IPS-20b (cell line): ENCODE measurements around the gene ARFGAP3.

Source experiments
- H3K27ac ChIP-seq: one replicate; pipeline ENCODE4 v1.5.1; 2013; ENCODE audit warnings: low read length
- H3K27me3 ChIP-seq: 2 replicates; pipeline ENCODE4 v1.6.1; 2013; ENCODE audit warnings: mild to moderate bottlenecking, low read length, inconsistent platforms; ENCODE audit not compliant: insufficient read depth
- H3K36me3 ChIP-seq: 2 replicates; pipeline ENCODE4 v1.6.1; 2013; ENCODE audit warnings: low read depth, mild to moderate bottlenecking, inconsistent platforms, low read length, moderate library complexity; ENCODE audit not compliant: insufficient read depth
- H3K4me1 ChIP-seq: 2 replicates; pipeline ENCODE4 v1.6.1; 2013; ENCODE audit warnings: mild to moderate bottlenecking, control low read depth, inconsistent platforms, low read length, moderate library complexity; ENCODE audit not compliant: insufficient read depth
- H3K4me3 ChIP-seq: 2 replicates; pipeline ENCODE4 v1.5.1; 2013; ENCODE audit warnings: mild to moderate bottlenecking, low read length, inconsistent platforms
- H3K9ac ChIP-seq: 2 replicates; pipeline ENCODE4 v1.6.1; 2013; ENCODE audit warnings: low read depth, mild to moderate bottlenecking, inconsistent platforms, low read length, moderate library complexity
- H3K9me3 ChIP-seq: 2 replicates; pipeline ENCODE4 v1.6.1; 2013; ENCODE audit warnings: mild to moderate bottlenecking, low read depth, low read length, inconsistent platforms; ENCODE audit not compliant: insufficient read depth

The ARFGAP3 gene, protein sequence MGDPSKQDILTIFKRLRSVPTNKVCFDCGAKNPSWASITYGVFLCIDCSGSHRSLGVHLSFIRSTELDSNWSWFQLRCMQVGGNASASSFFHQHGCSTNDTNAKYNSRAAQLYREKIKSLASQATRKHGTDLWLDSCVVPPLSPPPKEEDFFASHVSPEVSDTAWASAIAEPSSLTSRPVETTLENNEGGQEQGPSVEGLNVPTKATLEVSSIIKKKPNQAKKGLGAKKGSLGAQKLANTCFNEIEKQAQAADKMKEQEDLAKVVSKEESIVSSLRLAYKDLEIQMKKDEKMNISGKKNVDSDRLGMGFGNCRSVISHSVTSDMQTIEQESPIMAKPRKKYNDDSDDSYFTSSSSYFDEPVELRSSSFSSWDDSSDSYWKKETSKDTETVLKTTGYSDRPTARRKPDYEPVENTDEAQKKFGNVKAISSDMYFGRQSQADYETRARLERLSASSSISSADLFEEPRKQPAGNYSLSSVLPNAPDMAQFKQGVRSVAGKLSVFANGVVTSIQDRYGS

DNA sequence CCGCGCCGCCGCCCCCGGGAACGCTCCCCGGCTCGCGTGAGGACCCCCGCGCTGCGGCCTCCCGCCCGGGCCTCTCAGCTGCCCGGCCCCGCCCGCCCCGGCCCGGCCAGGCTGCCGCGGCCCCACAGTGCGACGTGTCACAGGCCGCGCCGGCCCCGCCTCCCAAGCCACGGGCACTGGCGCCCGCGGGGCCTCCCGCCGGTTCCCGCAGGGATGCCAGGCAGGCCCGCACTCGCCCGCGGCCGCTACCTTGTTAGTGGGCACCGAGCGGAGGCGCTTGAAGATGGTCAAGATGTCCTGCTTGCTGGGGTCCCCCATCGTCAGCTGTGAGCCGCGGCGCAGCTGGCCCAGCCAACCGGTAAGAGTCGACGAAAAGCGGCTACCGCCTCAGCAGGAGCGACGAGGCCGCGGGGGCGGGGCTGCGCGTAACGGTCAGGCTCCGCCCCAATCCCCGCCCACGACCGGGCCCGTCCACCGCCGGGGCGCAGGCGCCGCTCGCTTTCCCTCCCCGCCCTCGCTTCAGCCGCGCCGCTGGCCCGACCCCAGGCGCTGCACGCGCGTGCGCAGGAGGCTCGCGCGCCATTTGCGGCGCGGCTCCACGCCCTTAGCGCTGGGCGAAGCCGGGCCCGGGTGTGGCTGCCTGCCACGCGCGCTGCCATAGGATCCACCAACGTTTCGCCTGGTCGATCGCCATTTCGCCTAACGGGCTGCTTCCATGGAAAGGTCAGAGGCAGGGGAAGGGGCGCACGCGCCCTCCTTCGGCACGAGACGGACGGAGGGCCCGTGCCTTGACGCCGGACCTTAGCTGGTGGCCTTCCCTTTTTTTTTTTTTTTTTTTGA lies at the start of gene ARFGAP3:
Gene ARFGAP3 (minus strand): TSS at position 409 of the 840 bp plus-strand sequence. CDS start 91 bp downstream, at position 318.
- no peak within 1 kb of the TSS for H3K27ac ChIP-seq
- H3K27me3 ChIP-seq = peaks cover 37% of the 10 kb centered on the region
- peak within 1 kb of the TSS; percentile 90 for H3K4me3 ChIP-seq
- H3K9ac ChIP-seq = peak within 1 kb of the TSS; percentile 73
- peaks cover 4% of the 10 kb centered on the region; the same call in 1 of the 2 replicates for H3K4me1 ChIP-seq
- H3K36me3 ChIP-seq = no peaks in the 10 kb centered on the region
- H3K9me3 ChIP-seq = no peaks in the 10 kb centered on the region

GRCh38 chr22:42905702-42906183 lies 48.7 kb upstream of the ARFGAP3 start:
- Histone ChIP-seq H3K4me3 (no peak overlapping the region), H3K4me1 (0 out of 2 replicates have a peak, but pooled peaks cover 9% of the 10 kb centered on the region), H3K9me3 (no peaks in the 10 kb centered on the region), H3K27me3 (no peaks in the 10 kb centered on the region), H3K9ac (no peak overlapping the region), H3K27ac (no peak overlapping the region), H3K36me3 (peaks cover 22% of the 10 kb centered on the region)

GRCh38 chr22:42905217-42905616 lies 48.1 kb upstream of the ARFGAP3 start:
- Histone ChIP-seq H3K9me3 (no peaks in the 10 kb centered on the region), H3K27ac (no peak overlapping the region), H3K27me3 (no peaks in the 10 kb centered on the region), H3K4me3 (no peak overlapping the region), H3K9ac (no peak overlapping the region), H3K36me3 (peaks cover 20% of the 10 kb centered on the region), H3K4me1 (0 out of 2 replicates have a peak, but pooled peaks cover 9% of the 10 kb centered on the region)

DNA sequence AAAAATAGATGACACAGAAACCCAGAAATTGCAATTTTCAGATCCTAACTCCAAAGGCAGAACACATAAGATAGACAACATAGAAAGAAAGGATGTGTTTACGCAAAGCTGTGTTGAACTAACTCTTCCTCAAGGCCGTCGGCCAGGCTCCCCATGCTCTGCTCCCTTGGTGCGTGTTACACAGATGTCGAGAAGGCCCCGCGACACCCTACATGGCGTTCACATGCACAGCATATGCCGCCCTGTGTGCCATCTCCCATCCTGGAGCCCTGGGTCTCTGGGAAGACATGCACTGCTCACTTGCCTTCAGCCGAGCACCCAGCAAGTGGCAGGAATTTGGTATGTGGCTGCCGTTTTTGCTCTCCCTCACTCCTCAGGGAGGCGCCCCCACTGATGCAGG lies 47.0 kb upstream of the ARFGAP3 start:
- no peaks in the 10 kb centered on the region for H3K9me3 ChIP-seq
- no peak overlapping the region for H3K4me3 ChIP-seq
- 0 out of 2 replicates have a peak, but pooled peaks cover 9% of the 10 kb centered on the region for H3K4me1 ChIP-seq
- H3K27ac ChIP-seq = no peak overlapping the region
- peaks cover 10% of the 10 kb centered on the region; the same call in 1 of the 2 replicates for H3K36me3 ChIP-seq
- no peaks in the 10 kb centered on the region for H3K27me3 ChIP-seq
- H3K9ac ChIP-seq = no peak overlapping the region

DNA sequence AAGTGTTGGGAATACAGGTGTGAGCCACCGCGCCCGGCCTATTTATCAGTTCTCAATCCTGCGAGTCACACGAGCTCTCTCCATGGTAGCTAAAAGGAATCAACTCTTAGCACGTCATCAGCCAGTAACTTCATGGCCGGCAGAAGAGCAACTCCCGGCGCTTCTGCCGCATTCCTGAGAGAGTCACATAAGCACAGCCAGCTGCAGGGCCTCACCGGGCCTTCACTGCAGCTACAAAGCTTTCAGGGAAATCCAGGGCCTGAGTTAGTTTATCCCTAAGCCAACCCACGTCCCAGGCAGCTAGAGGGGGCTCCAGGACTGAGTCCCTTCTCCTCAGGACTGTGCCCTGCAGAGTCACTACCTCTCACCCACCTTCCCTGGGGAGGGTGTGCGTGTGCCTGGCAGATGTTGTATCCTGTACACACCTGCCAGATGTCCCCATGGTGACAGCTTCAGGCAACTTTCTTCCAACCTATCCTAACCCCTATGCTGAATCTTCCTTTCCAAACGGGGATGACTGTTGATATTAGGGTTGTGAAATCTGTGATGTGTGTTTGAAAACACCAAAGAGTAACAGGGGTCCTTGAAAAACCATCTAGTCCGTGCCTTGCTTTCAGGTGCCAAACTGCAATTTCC lies 45.9 kb upstream of the ARFGAP3 start:
- no peaks in the 10 kb centered on the region for H3K27me3 ChIP-seq
- no peak overlapping the region for H3K27ac ChIP-seq
- 0 out of 2 replicates have a peak, but pooled peaks cover 9% of the 10 kb centered on the region for H3K4me1 ChIP-seq
- H3K36me3 ChIP-seq = peaks cover 9% of the 10 kb centered on the region; the same call in 1 of the 2 replicates
- H3K4me3 ChIP-seq = no peak overlapping the region
- H3K9me3 ChIP-seq = no peaks in the 10 kb centered on the region
- no peak overlapping the region for H3K9ac ChIP-seq

DNA sequence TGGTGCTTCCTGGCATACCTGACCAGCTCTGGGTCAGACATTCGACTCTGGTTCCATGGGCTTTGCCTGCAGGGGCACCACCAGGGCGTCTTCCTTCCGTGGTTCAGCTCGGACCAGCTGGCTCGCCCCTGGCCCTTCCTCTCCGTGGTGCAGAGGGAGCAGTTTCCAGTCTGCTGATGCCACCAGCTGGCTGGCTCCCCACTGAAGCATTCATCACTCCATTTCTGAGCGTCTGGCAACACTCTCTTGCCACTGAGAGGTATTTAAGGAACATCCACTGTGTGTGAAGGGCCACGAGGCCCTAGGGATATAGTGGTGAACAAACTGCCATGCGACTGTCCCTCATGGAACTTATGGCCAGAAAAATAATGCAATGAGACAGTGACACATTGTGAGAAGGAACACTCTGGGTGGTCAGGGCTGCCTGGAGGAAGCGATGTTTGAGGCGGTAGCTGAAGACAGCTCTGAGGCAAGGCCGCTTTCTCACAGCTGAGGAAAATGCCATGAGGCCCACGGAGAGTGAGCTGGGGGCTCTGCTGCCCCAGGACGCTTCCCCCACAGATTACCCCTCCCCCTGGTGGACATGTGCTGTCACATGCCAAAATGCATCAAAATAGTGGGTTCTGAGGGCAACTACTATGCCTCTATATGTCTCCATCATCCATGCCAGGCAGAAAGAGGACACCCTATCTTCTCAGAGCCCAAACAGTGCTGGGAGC lies 44.9 kb upstream of the ARFGAP3 start:
- no peak overlapping the region for H3K4me3 ChIP-seq

GRCh38 chr22:42897960-42898359 lies 40.9 kb upstream of the ARFGAP3 start:
- Histone ChIP-seq H3K36me3 (no peaks in the 10 kb centered on the region; the same call in 1 of the 2 replicates), H3K27ac (no peak overlapping the region), H3K9ac (no peak overlapping the region)

More for the DNA sequence above, 44.9 kb upstream of the ARFGAP3 start:
- peaks cover 6% of the 10 kb centered on the region; the same call in 1 of the 2 replicates for H3K36me3 ChIP-seq
- H3K9ac ChIP-seq = no peak overlapping the region
- H3K9me3 ChIP-seq = no peaks in the 10 kb centered on the region
- no peaks in the 10 kb centered on the region for H3K27me3 ChIP-seq
- 0 out of 2 replicates have a peak, but pooled peaks cover 9% of the 10 kb centered on the region for H3K4me1 ChIP-seq
- H3K27ac ChIP-seq = no peak overlapping the region

GRCh38 chr22:42895541-42895981 lies 38.5 kb upstream of the ARFGAP3 start:
- no peaks in the 10 kb centered on the region for H3K27me3 ChIP-seq
- H3K9ac ChIP-seq = 0 out of 2 replicates have a peak overlapping the region, but pooled peaks have one; percentile 4
- no peak overlapping the region for H3K4me3 ChIP-seq
- H3K9me3 ChIP-seq = no peaks in the 10 kb centered on the region
- no peak overlapping the region for H3K27ac ChIP-seq
- H3K36me3 ChIP-seq = peaks cover 15% of the 10 kb centered on the region
- H3K4me1 ChIP-seq = peaks cover 7% of the 10 kb centered on the region; the same call in 1 of the 2 replicates

More at GRCh38 chr22:42897960-42898359, 40.9 kb upstream of the ARFGAP3 start:
- H3K27me3 ChIP-seq = no peaks in the 10 kb centered on the region
- no peaks in the 10 kb centered on the region for H3K9me3 ChIP-seq
- H3K4me1 ChIP-seq = peaks cover 7% of the 10 kb centered on the region; the same call in 1 of the 2 replicates
- no peak overlapping the region for H3K4me3 ChIP-seq

DNA sequence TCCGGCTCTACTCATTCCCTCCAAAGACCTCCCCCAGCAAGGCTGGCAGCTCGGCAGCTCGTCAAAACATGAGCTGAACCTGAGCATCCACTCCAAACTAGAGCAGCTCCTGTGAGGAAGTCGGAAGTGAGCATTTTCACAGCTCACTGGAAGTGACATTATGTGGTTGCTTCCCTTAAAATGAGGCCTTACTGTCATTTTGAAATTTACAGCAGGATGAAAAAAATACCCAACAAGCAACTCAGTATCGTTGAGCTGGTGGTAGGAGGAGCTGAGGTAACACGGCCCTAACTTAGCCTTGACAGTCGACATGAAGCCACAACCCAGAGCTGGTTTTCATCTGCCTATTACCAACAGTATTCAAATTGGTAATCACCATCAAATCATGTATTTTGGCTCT lies 38.0 kb upstream of the ARFGAP3 start:
- Histone ChIP-seq H3K27ac (no peak overlapping the region), H3K4me1 (peaks cover 7% of the 10 kb centered on the region; the same call in 1 of the 2 replicates), H3K9ac (0 out of 2 replicates have a peak overlapping the region, but pooled peaks have one; percentile 4), H3K36me3 (peaks cover 19% of the 10 kb centered on the region), H3K27me3 (no peaks in the 10 kb centered on the region), H3K4me3 (no peak overlapping the region), H3K9me3 (no peaks in the 10 kb centered on the region)

GRCh38 chr22:42893371-42894150 lies 36.5 kb upstream of the ARFGAP3 start:
- Histone ChIP-seq H3K27ac (no peak overlapping the region), H3K4me1 (peaks cover 7% of the 10 kb centered on the region; the same call in 1 of the 2 replicates)

More at GRCh38 chr22:42893371-42894150, 36.5 kb upstream of the ARFGAP3 start:
- H3K4me3 ChIP-seq = no peak overlapping the region
- H3K27me3 ChIP-seq = no peaks in the 10 kb centered on the region
- no peak overlapping the region for H3K9ac ChIP-seq
- no peaks in the 10 kb centered on the region for H3K9me3 ChIP-seq
- peaks cover 27% of the 10 kb centered on the region for H3K36me3 ChIP-seq
